A549 (cell line): ENCODE measurements around the gene SLIT1. TPM values are rescaled to one million over a fixed set of nuclear protein-coding genes. Genes with fewer than 3 reads are reported as not detected.

Source experiments
- ATAC-seq, 2 experiments: fragments of 200-7000 bp in 1 of 2; fragments of >200 bp in 1 of 2; cut with Nextera tagmentation in 1 of 2; cut with Tn5 transposase in 1 of 2; 3 replicates each; pipeline versions ENCODE4 v1.8.0 to v1.9.1; 2018 to 2020; ENCODE audit warnings: mild to moderate bottlenecking in 1 of 2, moderate library complexity in 1 of 2
- CTCF ChIA-PET: fragments of 300-600 bp; sonication (Branson Sonifier 250); formaldehyde crosslinking; extraction: SDS; loops from one replicate; lab custom pipeline; 2021; ENCODE audit warnings: antibody characterized with exemption, inconsistent platforms; lab: Yijun Ruan, JAX
- POLR2A ChIA-PET: fragments of 350-600 bp; formaldehyde crosslinking; extraction: SDS; loops from one replicate; lab custom pipeline; 2021; ENCODE audit warnings: antibody characterized with exemption, inconsistent platforms; lab: Yijun Ruan, JAX
- DNase-seq, 2 experiments: peaks; one replicate each; pipeline versions ENCODE4 v3.0.0 to v3.0.0-alpha.2; 2011 to 2016; ENCODE audit warnings: low read depth in 1 of 2, low spot score in 1 of 2
- FAIRE-seq: peaks from 2 replicates; lab custom pipeline; 2011; peaks lifted over from hg19 to GRCh38; lab: Jason Lieb, UNC
- H3K27ac ChIP-seq, 2 experiments: fragments of >200 bp; sonication (Bioruptor Twin); formaldehyde crosslinking; 3 replicates each; pipeline ENCODE4 v1.5.1; 2016 to 2017
- H3K4me1 ChIP-seq: fragments of >200 bp; sonication (Bioruptor Twin); formaldehyde crosslinking; 3 replicates; pipeline ENCODE4 v1.6.1; 2016
- H3K4me2 ChIP-seq: fragments of >200 bp; sonication (Bioruptor Twin); formaldehyde crosslinking; 3 replicates; pipeline ENCODE4 v1.6.1; 2016
- H3K4me3 ChIP-seq: fragments of >200 bp; sonication (Bioruptor Twin); formaldehyde crosslinking; 3 replicates; pipeline ENCODE4 v1.5.1; 2016
- H3K9me3 ChIP-seq: fragments of >200 bp; sonication (Bioruptor Twin); formaldehyde crosslinking; 3 replicates; pipeline ENCODE4 v1.6.1; 2016
- BHLHE40 ChIP-seq: IDR thresholded peaks from 2 replicates; pipeline ENCODE4 v1.6.1; 2012; ENCODE audit warnings: low read depth, low read length, inconsistent platforms
- CBX2 ChIP-seq: fragments of 200-600 bp; sonication (generic); IDR thresholded peaks from 2 replicates; pipeline ENCODE4 v1.6.1; 2016; ENCODE audit warnings: low read depth, mild to moderate bottlenecking, borderline replicate concordance
- CHD2 ChIP-seq: fragments of 150-350 bp; IDR thresholded peaks from 2 replicates; pipeline ENCODE4 v1.6.1; 2014; ENCODE audit warnings: low read length; ENCODE audit not compliant: partially characterized antibody
- CTCF ChIP-seq: fragments of >200 bp; sonication (Bioruptor Twin); formaldehyde crosslinking; IDR thresholded peaks from 3 replicates; pipeline ENCODE4 v1.5.1; 2016
- EHF ChIP-seq: fragments of 250-450 bp; sonication (Bioruptor Pico); IDR thresholded peaks from 2 replicates; pipeline ENCODE4 v1.5.0; 2020; ENCODE audit warnings: mild to moderate bottlenecking
- EHMT2 ChIP-seq: fragments of 200-600 bp; sonication (generic); IDR thresholded peaks from 2 replicates; pipeline ENCODE4 v1.6.1; 2016; ENCODE audit warnings: antibody characterized with exemption, low read depth, mild to moderate bottlenecking, moderate library complexity
- ELK1 ChIP-seq: fragments of 150-350 bp; IDR thresholded peaks from 2 replicates; pipeline ENCODE4 v1.6.1; 2014; ENCODE audit warnings: low read depth, mild to moderate bottlenecking, low read length
- EP300 ChIP-seq, 2 experiments: fragments of >200 bp; sonication (Bioruptor Twin); formaldehyde crosslinking; IDR thresholded peaks; 2 replicates in 1 of 2; 3 replicates in 1 of 2; pipeline ENCODE4 v1.6.1; 2016 to 2017
- FOSL2 ChIP-seq, 2 experiments: fragments of 450-650 bp in 1 of 2; fragments of >200 bp in 1 of 2; sonication (Bioruptor Twin) in 1 of 2; formaldehyde crosslinking; IDR thresholded peaks; 2 replicates each; pipeline versions ENCODE4 v1.5.0 to v1.6.1; 2016 to 2020; ENCODE audit warnings: mild to moderate bottlenecking in 1 of 2, moderate library complexity in 1 of 2
- GATA3 ChIP-seq: IDR thresholded peaks from 2 replicates; pipeline ENCODE4 v1.6.1; 2012; ENCODE audit warnings: borderline replicate concordance
- HDAC2 ChIP-seq: fragments of 200-600 bp; sonication (generic); IDR thresholded peaks from 2 replicates; pipeline ENCODE4 v1.6.1; 2016
- HMGXB4 ChIP-seq: fragments of 250-450 bp; sonication (Bioruptor Pico); IDR thresholded peaks from 2 replicates; pipeline ENCODE4 v1.5.0; 2021; ENCODE audit warnings: mild to moderate bottlenecking, moderate library complexity, borderline replicate concordance
- HOXA7 ChIP-seq: fragments of 250-450 bp; sonication (Bioruptor Pico); IDR thresholded peaks from 2 replicates; pipeline ENCODE4 v1.5.0; 2020; ENCODE audit warnings: mild to moderate bottlenecking, moderate library complexity
- JUN ChIP-seq, 2 experiments: fragments of >200 bp; sonication (Bioruptor Twin); formaldehyde crosslinking; IDR thresholded peaks; 2 replicates in 1 of 2; 3 replicates in 1 of 2; pipeline ENCODE4 v1.6.1; 2016 to 2017
- KDM1A ChIP-seq: fragments of 200-600 bp; sonication (generic); IDR thresholded peaks from 2 replicates; pipeline ENCODE4 v1.6.1; 2016; ENCODE audit warnings: low read depth, mild to moderate bottlenecking
- KDM5A ChIP-seq: fragments of 200-600 bp; sonication (generic); IDR thresholded peaks from 2 replicates; pipeline ENCODE4 v1.6.1; 2016; ENCODE audit warnings: antibody characterized with exemption, mild to moderate bottlenecking
- MAZ ChIP-seq: fragments of 150-350 bp; IDR thresholded peaks from 2 replicates; pipeline ENCODE4 v1.6.1; 2014; ENCODE audit warnings: antibody characterized with exemption, low read depth, low read length, borderline replicate concordance
- MYC ChIP-seq: IDR thresholded peaks from 2 replicates; pipeline ENCODE4 v1.6.1; 2012; ENCODE audit warnings: mild to moderate bottlenecking, inconsistent platforms, low read length, improper control_type of control experiment, borderline replicate concordance
- NPAS2 ChIP-seq: fragments of 250-450 bp; sonication (Bioruptor Pico); IDR thresholded peaks from 2 replicates; pipeline ENCODE4 v1.8.0; 2022; ENCODE audit warnings: mild to moderate bottlenecking, moderate library complexity, borderline replicate concordance
- POLR2A ChIP-seq: IDR thresholded peaks from 2 replicates; pipeline ENCODE4 v1.6.1; 2012; ENCODE audit warnings: mild to moderate bottlenecking, low read length
- REST ChIP-seq: fragments of 200-600 bp; sonication (generic); IDR thresholded peaks from 2 replicates; pipeline ENCODE4 v1.6.1; 2016; ENCODE audit warnings: antibody characterized with exemption, mild to moderate bottlenecking, moderate library complexity
- RNF2 ChIP-seq: fragments of 200-600 bp; sonication (generic); IDR thresholded peaks from 2 replicates; pipeline ENCODE4 v1.6.1; 2016; ENCODE audit warnings: low read depth, mild to moderate bottlenecking, antibody characterized with exemption, moderate library complexity, borderline replicate concordance
- SMC3 ChIP-seq: fragments of >200 bp; sonication (Bioruptor Twin); formaldehyde crosslinking; IDR thresholded peaks from 3 replicates; pipeline ENCODE4 v1.6.1; 2018; ENCODE audit warnings: inconsistent platforms
- TFCP2L1 ChIP-seq: fragments of 250-450 bp; sonication (Bioruptor Pico); IDR thresholded peaks from 2 replicates; pipeline ENCODE4 v1.5.0; 2021; ENCODE audit warnings: mild to moderate bottlenecking
- TP53 ChIP-seq: fragments of 250-450 bp; sonication (Bioruptor Pico); IDR thresholded peaks from 2 replicates; pipeline ENCODE4 v1.5.0; 2021; ENCODE audit warnings: mild to moderate bottlenecking, moderate library complexity
- USF2 ChIP-seq: fragments of 450-650 bp; IDR thresholded peaks from 2 replicates; pipeline ENCODE4 v1.6.1; 2014; ENCODE audit warnings: antibody characterized with exemption
- ZSCAN20 ChIP-seq: fragments of 250-450 bp; sonication (Bioruptor Pico); IDR thresholded peaks from 2 replicates; pipeline ENCODE4 v1.8.0; 2022; ENCODE audit warnings: mild to moderate bottlenecking, moderate library complexity
- WGBS: methylation state at CpG from one replicate; pipeline ENCODE4 v1.1.6; 2017; ENCODE audit errors: missing lambda C conversion rate; 5-methylcytosine and 5-hydroxymethylcytosine counted together
- polyA plus RNA-seq, 4 experiments: library from polyadenylated mRNA; depleted of rRNA in 3 of 4; stranded (reverse); fragments of >200 nt; fragmentation: RNase III in 1 of 4; extraction: RNeasy Plus Mini Kit Qiagen cat#74134 plus additional on column Dnase treatment in 1 of 4; gene quantifications; 2 replicates in 3 of 4; 3 replicates in 1 of 4; pipeline ENCODE4 v1.2.3, GENCODE V29; 2011 to 2017

SLIT1 gene
- polyA plus RNA-seq, 2 of the 4 experiments (the other 2 are of a cell fraction), result 0.05 to 0.09 TPM

- CTCF ChIA-PET, result interaction anchor here (0.9 to 14.7 kb wide), 5 partner anchors 23 to 110 kb away, joined by 3 to 153 read pairs (median 7); no protein-coding TSS in a partner anchor
Observed at GRCh38 chr10:97100657-97101056, 85.1 kb downstream of the SLIT1 start.

GRCh38 chr10:97099868-97100267 lies 85.9 kb downstream of the SLIT1 start:
- ChIA-PET POLR2A (no interaction called here), CTCF (interaction anchor here (0.9 to 14.7 kb wide), 2 partner anchors 23 to 111 kb away, joined by 3 to 153 read pairs; no protein-coding TSS in a partner anchor)
- no peaks in the 10 kb centered on the region for H3K4me1 ChIP-seq
- FAIRE-seq, result no peak
- 7% methylated on average over 5 of the region's 5 CpGs for WGBS
- no peaks in the 10 kb centered on the region for H3K9me3 ChIP-seq
- DNase-seq, result no peak
- H3K4me2 ChIP-seq, result no peak overlapping the region
- H3K27ac ChIP-seq, result no peak overlapping the region
- H3K4me3 ChIP-seq, result no peak overlapping the region
- ATAC-seq, result no peak
- TF ChIP-seq USF2, result no peak
- TF ChIP-seq KDM5A, result no peak
- TF ChIP-seq EHMT2, result no peak
- TF ChIP-seq KDM1A, result no peak
- TF ChIP-seq ELK1, result no peak
- no peak for TF ChIP-seq HOXA7 (CRISPR knock-in tag)
- no peak for TF ChIP-seq TFCP2L1
- TF ChIP-seq CHD2, result no peak
- TF ChIP-seq JUN (IDR thresholded peaks at IDR 0.05), result no peak
- TF ChIP-seq CTCF, result no peak
- TF ChIP-seq HDAC2, result no peak
- no peak for TF ChIP-seq EHF
- no peak for TF ChIP-seq EP300 (IDR thresholded peaks at IDR 0.05)
- TF ChIP-seq HMGXB4 (CRISPR knock-in tag), result no peak

More at GRCh38 chr10:97100657-97101056, 85.1 kb downstream of the SLIT1 start:
- POLR2A ChIA-PET, result no interaction called here
- Histone ChIP-seq H3K4me3 (no peak overlapping the region), H3K4me2 (no peak overlapping the region), H3K4me1 (no peaks in the 10 kb centered on the region), H3K9me3 (no peaks in the 10 kb centered on the region), H3K27ac (no peak overlapping the region)
- FAIRE-seq (no peak), ATAC-seq (no peak), DNase-seq (no peak)
- WGBS, result 80% methylated on average over 9 of the region's 9 CpGs
- TF ChIP-seq NPAS2 (no peak), SMC3 (no peak), CBX2 (no peak), MAZ (no peak), POLR2A (no peak), EP300 (IDR thresholded peaks at IDR 0.05) (no peak), FOSL2 (IDR thresholded peaks at IDR 0.05) (no peak), FOSL2 (CRISPR knock-in tag; IDR thresholded peaks at IDR 0.05) (no peak), GATA3 (no peak), TP53 (CRISPR knock-in tag) (no peak), ZSCAN20 (CRISPR knock-in tag) (no peak), HOXA7 (CRISPR knock-in tag) (no peak), ELK1 (no peak), RNF2 (no peak), MYC (no peak), REST (no peak), BHLHE40 (no peak)
- TF ChIP-seq, all 56 proteins: peak for 0
